NCI-H82 (cell line): ENCODE data around the gene ZNF383.
"Not testable (repeated sequence)": the region's sequence is repeated elsewhere in the genome, so short reads cannot be mapped to it uniquely, and the experiment has no call there.

ENCODE experiments used
- DNase-seq: peaks from one replicate; lab custom pipeline; 2025; lab: John Stamatoyannopoulos, UW

Gene ZNF383

GRCh38 chr19:37294246-37294645 lies 76.2 kb downstream of the ZNF383 start:
- not testable (repeated sequence) for DNase-seq
